ENCODE measurements around the gene MAGI3.
"Not testable (repeated sequence)": the region's sequence is repeated elsewhere in the genome, so short reads cannot be mapped to it uniquely, and the experiment has no call there.

MAGI3 gene

GRCh38 chr1:113517983-113518382, 127.7 kb downstream of the MAGI3 start:
- DNase-seq, result no peak

- DNase-seq, result peak; percentile 88
Observed at GRCh38 chr1:113519556-113519955, 129.2 kb downstream of the MAGI3 start.

GRCh38 chr1:113530021-113530420, 139.7 kb downstream of the MAGI3 start:
- peak; percentile 36 for DNase-seq

- peak; percentile 43 for DNase-seq
Observed at GRCh38 chr1:113531321-113531720, 141.0 kb downstream of the MAGI3 start.

GRCh38 chr1:113533061-113533460, 142.7 kb downstream of the MAGI3 start:
- DNase-seq, result no peak

- peak; percentile 96 for DNase-seq
Observed at GRCh38 chr1:113534130-113534817, 144.0 kb downstream of the MAGI3 start.

GRCh38 chr1:113534875-113535274, 144.6 kb downstream of the MAGI3 start:
- peak; percentile 41 for DNase-seq

GRCh38 chr1:113536182-113536780, 146.0 kb downstream of the MAGI3 start:
- DNase-seq, result peak; percentile 70

GRCh38 chr1:113538225-113538624, 147.9 kb downstream of the MAGI3 start:
- DNase-seq, result no peak

GRCh38 chr1:113540335-113540734, 150.0 kb downstream of the MAGI3 start:
- DNase-seq, result no peak

GRCh38 chr1:113541106-113541505, 150.8 kb downstream of the MAGI3 start:
- no peak for DNase-seq

- DNase-seq, result peak; percentile 92
Observed at GRCh38 chr1:113542221-113542701, 151.9 kb downstream of the MAGI3 start.

GRCh38 chr1:113543110-113543509, 152.8 kb downstream of the MAGI3 start:
- no peak for DNase-seq

- no peak for DNase-seq
Observed at GRCh38 chr1:113545210-113545609, 154.9 kb downstream of the MAGI3 start.

- no peak for DNase-seq
Observed at GRCh38 chr1:113545626-113546025, 155.3 kb downstream of the MAGI3 start.

- DNase-seq, result no peak
Observed at GRCh38 chr1:113551728-113552127, 161.4 kb downstream of the MAGI3 start.

- no peak for DNase-seq
Observed at GRCh38 chr1:113552244-113552643, 161.9 kb downstream of the MAGI3 start.

GRCh38 chr1:113557187-113557586, 166.9 kb downstream of the MAGI3 start:
- no peak for DNase-seq

- no peak for DNase-seq
Observed at GRCh38 chr1:113565621-113566020, 175.3 kb downstream of the MAGI3 start.

- no peak for DNase-seq
Observed at GRCh38 chr1:113567427-113567826, 177.1 kb downstream of the MAGI3 start.

GRCh38 chr1:113575744-113576260, 185.5 kb downstream of the MAGI3 start:
- DNase-seq, result not testable (repeated sequence)

GRCh38 chr1:113576271-113576670, 186.0 kb downstream of the MAGI3 start:
- no peak for DNase-seq

- peak; percentile 24 for DNase-seq
Observed at GRCh38 chr1:113579256-113580018, 189.1 kb downstream of the MAGI3 start.
